HL-60 (cell line): ENCODE results near the gene PDGFC.

Experiments
- DNase-seq, 2 experiments: peaks; one replicate each; pipeline ENCODE4 v3.0.0-alpha.2; 2010 to 2020; ENCODE audit warnings: low read depth in 1 of 2, low spot score in 1 of 2
- H3K27ac ChIP-seq: fragments of 250-450 bp; sonication (Bioruptor Pico); replicated peaks from 2 replicates; pipeline ENCODE4 v1.5.1; 2020; ENCODE audit warnings: mild to moderate bottlenecking, moderate library complexity
- H3K27me3 ChIP-seq: fragments of 250-450 bp; sonication (Bioruptor Pico); 2 replicates; pipeline ENCODE4 v1.5.1; 2021; ENCODE audit warnings: mild to moderate bottlenecking, moderate library complexity; ENCODE audit not compliant: insufficient read depth, poor library complexity, severe bottlenecking
- H3K4me3 ChIP-seq: replicated peaks from 2 replicates; pipeline ENCODE4 v1.5.1; 2011; ENCODE audit warnings: mild to moderate bottlenecking, control low read depth, low read length; ENCODE audit not compliant: insufficient read depth
- CTCF ChIP-seq: IDR thresholded peaks from one replicate; pipeline ENCODE4 v1.5.1; 2011; ENCODE audit warnings: low read length, control low read depth, inconsistent platforms; ENCODE audit not compliant: insufficient read depth
- GABPA ChIP-seq: IDR thresholded peaks from 2 replicates; pipeline ENCODE4 v1.6.1; 2012; ENCODE audit warnings: low read depth
- POLR2AphosphoS5 ChIP-seq: IDR thresholded peaks from 2 replicates; pipeline ENCODE4 v1.6.1; 2012; ENCODE audit warnings: low read depth
- SPI1 ChIP-seq: IDR thresholded peaks from 2 replicates; pipeline ENCODE4 v1.6.1; 2012; ENCODE audit warnings: low read depth, mild to moderate bottlenecking, borderline replicate concordance
- TF ChIP-seq, protein P1 (sequence below): IDR thresholded peaks from 2 replicates; pipeline ENCODE4 v1.6.1; 2012; ENCODE audit warnings: low read depth; ENCODE audit not compliant: insufficient replicate concordance

The PDGFC gene

GRCh38 chr4:157005193-157005592 is 33.6 kb upstream of the PDGFC start:
- TF ChIP-seq POLR2AphosphoS5 (no peak), GABPA (no peak), CTCF (no peak), SPI1 (no peak)
- TF ChIP-seq, protein P1, sequence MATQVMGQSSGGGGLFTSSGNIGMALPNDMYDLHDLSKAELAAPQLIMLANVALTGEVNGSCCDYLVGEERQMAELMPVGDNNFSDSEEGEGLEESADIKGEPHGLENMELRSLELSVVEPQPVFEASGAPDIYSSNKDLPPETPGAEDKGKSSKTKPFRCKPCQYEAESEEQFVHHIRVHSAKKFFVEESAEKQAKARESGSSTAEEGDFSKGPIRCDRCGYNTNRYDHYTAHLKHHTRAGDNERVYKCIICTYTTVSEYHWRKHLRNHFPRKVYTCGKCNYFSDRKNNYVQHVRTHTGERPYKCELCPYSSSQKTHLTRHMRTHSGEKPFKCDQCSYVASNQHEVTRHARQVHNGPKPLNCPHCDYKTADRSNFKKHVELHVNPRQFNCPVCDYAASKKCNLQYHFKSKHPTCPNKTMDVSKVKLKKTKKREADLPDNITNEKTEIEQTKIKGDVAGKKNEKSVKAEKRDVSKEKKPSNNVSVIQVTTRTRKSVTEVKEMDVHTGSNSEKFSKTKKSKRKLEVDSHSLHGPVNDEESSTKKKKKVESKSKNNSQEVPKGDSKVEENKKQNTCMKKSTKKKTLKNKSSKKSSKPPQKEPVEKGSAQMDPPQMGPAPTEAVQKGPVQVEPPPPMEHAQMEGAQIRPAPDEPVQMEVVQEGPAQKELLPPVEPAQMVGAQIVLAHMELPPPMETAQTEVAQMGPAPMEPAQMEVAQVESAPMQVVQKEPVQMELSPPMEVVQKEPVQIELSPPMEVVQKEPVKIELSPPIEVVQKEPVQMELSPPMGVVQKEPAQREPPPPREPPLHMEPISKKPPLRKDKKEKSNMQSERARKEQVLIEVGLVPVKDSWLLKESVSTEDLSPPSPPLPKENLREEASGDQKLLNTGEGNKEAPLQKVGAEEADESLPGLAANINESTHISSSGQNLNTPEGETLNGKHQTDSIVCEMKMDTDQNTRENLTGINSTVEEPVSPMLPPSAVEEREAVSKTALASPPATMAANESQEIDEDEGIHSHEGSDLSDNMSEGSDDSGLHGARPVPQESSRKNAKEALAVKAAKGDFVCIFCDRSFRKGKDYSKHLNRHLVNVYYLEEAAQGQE, result no peak
- no peaks in the 10 kb centered on the region for H3K27me3 ChIP-seq
- no peak overlapping the region for H3K4me3 ChIP-seq
- H3K27ac ChIP-seq, result no peak overlapping the region
- DNase-seq, result no peak

- H3K4me3 ChIP-seq, result no peak overlapping the region
- TF ChIP-seq CTCF (no peak), SPI1 (no peak)
- H3K27ac ChIP-seq, result no peak overlapping the region
- H3K27me3 ChIP-seq, result no peaks in the 10 kb centered on the region
- DNase-seq, result no peak
Measured at GRCh38 chr4:157004279-157005161, 32.9 kb upstream of the PDGFC start.

DNA sequence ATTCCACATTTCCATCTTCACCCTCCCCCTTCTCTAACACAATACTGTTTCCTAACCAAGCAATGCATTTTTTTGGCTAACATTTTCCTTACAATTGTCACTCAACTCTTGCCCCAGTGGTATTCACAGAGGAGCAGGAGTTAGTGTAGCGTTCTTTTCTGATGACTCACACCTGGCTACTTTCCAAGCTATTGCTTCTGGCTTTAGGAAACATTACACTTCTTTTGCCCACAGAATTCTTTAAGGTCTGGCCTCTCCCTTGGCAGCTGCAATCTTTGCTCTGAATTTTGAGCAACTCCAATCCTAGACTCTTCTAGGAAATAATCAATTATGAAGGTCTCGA is 27.5 kb upstream of the PDGFC start:
- no peak for DNase-seq
- no peaks in the 10 kb centered on the region for H3K27me3 ChIP-seq
- no peak overlapping the region for H3K4me3 ChIP-seq
- no peak for TF ChIP-seq CTCF
- TF ChIP-seq, protein P1, result no peak
- no peak for TF ChIP-seq GABPA
- no peak for TF ChIP-seq SPI1
- no peak overlapping the region for H3K27ac ChIP-seq
